OCI-LY7 (cell line): ENCODE measurements around the gene SUSD3. TPM values are rescaled to one million over a fixed set of nuclear protein-coding genes. Genes with fewer than 3 reads are reported as not detected.

Source experiments
- BruUV-seq: library from RNA; stranded (reverse); fragments of 400-500 nt; replicated peaks from 2 replicates; lab custom pipeline; 2021; lab: Mats Ljungman, UMichigan
- CTCF ChIA-PET: fragments of 300-600 bp; sonication (Branson Sonifier 250); formaldehyde crosslinking; loops from one replicate; lab custom pipeline; 2022; ENCODE audit warnings: antibody characterized with exemption; ENCODE audit not compliant: unreplicated experiment; lab: Charles Lee
- POLR2A ChIA-PET: fragments of 300-600 bp; sonication (Branson Sonifier 250); formaldehyde crosslinking; loops from one replicate; lab custom pipeline; 2022; ENCODE audit warnings: antibody characterized with exemption; lab: Charles Lee
- DNase-seq: peaks from one replicate; pipeline ENCODE4 v3.0.0-alpha.2; 2015; ENCODE audit warnings: low spot score
- H2AFZ ChIP-seq: fragments of 200-600 bp; sonication (generic), shearing (Covaris generic); 2 replicates; pipeline ENCODE4 v1.6.1; 2014; ENCODE audit warnings: mild to moderate bottlenecking, antibody characterized with exemption, low read length, moderate library complexity
- H3K27ac ChIP-seq: fragments of 200-600 bp; sonication (generic); 2 replicates; pipeline ENCODE4 v1.5.1; 2014; ENCODE audit warnings: mixed run types, low read depth, mild to moderate bottlenecking, moderate library complexity, low read length, inconsistent platforms; ENCODE audit not compliant: poor library complexity, severe bottlenecking
- H3K36me3 ChIP-seq: fragments of 200-600 bp; sonication (generic); 2 replicates; pipeline ENCODE4 v1.6.1; 2014; ENCODE audit warnings: mild to moderate bottlenecking, antibody characterized with exemption, low read length, moderate library complexity, mixed read lengths; ENCODE audit not compliant: insufficient read depth
- H3K4me1 ChIP-seq: fragments of 200-600 bp; sonication (generic); 2 replicates; pipeline ENCODE4 v1.5.1; 2014; ENCODE audit warnings: mild to moderate bottlenecking, low read length; ENCODE audit not compliant: insufficient read depth, poor library complexity, severe bottlenecking
- H3K4me2 ChIP-seq: fragments of 200-600 bp; sonication (generic); 2 replicates; pipeline ENCODE4 v1.6.1; 2014; ENCODE audit warnings: mild to moderate bottlenecking, low read length
- H3K4me3 ChIP-seq: fragments of 200-600 bp; sonication (generic); 2 replicates; pipeline ENCODE4 v1.5.1; 2014; ENCODE audit warnings: mild to moderate bottlenecking, low read depth, low read length; ENCODE audit not compliant: poor library complexity, severe bottlenecking
- H3K79me2 ChIP-seq: fragments of 200-600 bp; sonication (generic); 2 replicates; pipeline ENCODE4 v1.6.1; 2016; ENCODE audit warnings: low read depth, mild to moderate bottlenecking, low read length, moderate library complexity, mixed read lengths; ENCODE audit not compliant: insufficient read depth
- H3K9me2 ChIP-seq: fragments of 200-600 bp; sonication (generic); 2 replicates; pipeline ENCODE4 v1.6.1; 2016; ENCODE audit warnings: mild to moderate bottlenecking, low read length, mixed read lengths; ENCODE audit not compliant: insufficient read depth
- H3K9me3 ChIP-seq: fragments of 200-600 bp; sonication (generic); 2 replicates; pipeline ENCODE4 v1.6.1; 2014; ENCODE audit warnings: mild to moderate bottlenecking, mixed run types, low read length, mixed read lengths
- H4K20me1 ChIP-seq: fragments of 200-600 bp; sonication (generic); 2 replicates; pipeline ENCODE4 v1.6.1; 2014; ENCODE audit warnings: mild to moderate bottlenecking, antibody characterized with exemption, low read length, moderate library complexity, mixed read lengths; ENCODE audit not compliant: insufficient read depth
- CTCF ChIP-seq: fragments of 200-600 bp; sonication (generic); conservative IDR thresholded peaks from 2 replicates; pipeline ENCODE4 v1.5.1; 2014; ENCODE audit warnings: mild to moderate bottlenecking, antibody characterized with exemption, low read length, moderate library complexity, mixed read lengths
- EZH2phosphoT487 ChIP-seq: fragments of 200-600 bp; sonication (generic); IDR thresholded peaks from 2 replicates; pipeline ENCODE4 v1.6.1; 2018; ENCODE audit warnings: low read depth, borderline replicate concordance, mild to moderate bottlenecking, mixed run types, antibody characterized with exemption, low read length, moderate library complexity, mixed read lengths
- intact Hi-C: fragments of 100-400 bp; cut with micrococcal nuclease; formaldehyde crosslinking; loops from one replicate; pipeline ENCODE4 v1.10.0; 2022; ENCODE audit not compliant: unreplicated experiment
- total RNA-seq, 2 experiments: library from RNA; depleted of rRNA in 1 of 2; stranded (reverse); fragments of >200 nt in 1 of 2; shearing (Covaris generic) in 1 of 2; gene quantifications; 2 replicates each; pipeline ENCODE4 v1.2.3, GENCODE V29; 2014 to 2022

The SUSD3 gene
- total RNA-seq, 2 experiments from 2014 or later: 94.1 to 201 TPM

DNA sequence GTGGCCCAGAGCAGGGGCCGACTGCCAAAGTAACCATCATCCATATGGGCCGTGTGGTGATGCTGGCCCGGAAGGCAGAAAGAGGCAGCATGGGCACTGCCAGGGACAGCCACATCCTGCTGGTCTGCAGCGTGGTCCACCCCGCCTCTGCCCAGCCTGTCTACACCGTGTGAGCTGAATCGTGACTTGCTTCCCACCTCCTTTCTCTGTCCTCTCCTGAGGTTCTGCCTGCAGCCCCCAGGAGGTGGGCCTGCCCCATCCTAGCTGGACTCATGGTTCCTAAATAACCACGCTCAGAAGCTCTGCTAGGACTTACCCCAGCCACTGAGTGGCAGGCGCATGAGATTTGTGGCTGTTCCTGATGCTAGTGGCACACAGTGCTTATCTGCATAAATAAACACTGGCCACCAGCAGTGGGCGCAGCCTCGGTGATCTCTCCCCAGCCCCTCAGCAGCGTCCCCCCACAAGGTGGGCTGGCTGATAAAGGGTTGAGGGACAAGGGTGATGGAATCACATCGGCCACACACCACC is 22.6 kb upstream of the SUSD3 start:
- Histone ChIP-seq H3K4me1 (no peaks in the 10 kb centered on the region), H4K20me1 (no peaks in the 10 kb centered on the region), H3K27ac (no peak overlapping the region), H2AFZ (no peak overlapping the region), H3K9me3 (no peaks in the 10 kb centered on the region), H3K9me2 (no peaks in the 10 kb centered on the region), H3K4me2 (no peak overlapping the region), H3K36me3 (no peaks in the 10 kb centered on the region), H3K79me2 (no peaks in the 10 kb centered on the region), H3K4me3 (no peak overlapping the region)
- intact Hi-C loops: no loop called here
- POLR2A ChIA-PET: no interaction called here
- CTCF ChIA-PET: no interaction called here
- no TSS peak for BruUV-seq
- no peak for DNase-seq
- no peak; the same call in 1 of the 2 replicates for TF ChIP-seq CTCF
- no peak for TF ChIP-seq EZH2phosphoT487

DNA sequence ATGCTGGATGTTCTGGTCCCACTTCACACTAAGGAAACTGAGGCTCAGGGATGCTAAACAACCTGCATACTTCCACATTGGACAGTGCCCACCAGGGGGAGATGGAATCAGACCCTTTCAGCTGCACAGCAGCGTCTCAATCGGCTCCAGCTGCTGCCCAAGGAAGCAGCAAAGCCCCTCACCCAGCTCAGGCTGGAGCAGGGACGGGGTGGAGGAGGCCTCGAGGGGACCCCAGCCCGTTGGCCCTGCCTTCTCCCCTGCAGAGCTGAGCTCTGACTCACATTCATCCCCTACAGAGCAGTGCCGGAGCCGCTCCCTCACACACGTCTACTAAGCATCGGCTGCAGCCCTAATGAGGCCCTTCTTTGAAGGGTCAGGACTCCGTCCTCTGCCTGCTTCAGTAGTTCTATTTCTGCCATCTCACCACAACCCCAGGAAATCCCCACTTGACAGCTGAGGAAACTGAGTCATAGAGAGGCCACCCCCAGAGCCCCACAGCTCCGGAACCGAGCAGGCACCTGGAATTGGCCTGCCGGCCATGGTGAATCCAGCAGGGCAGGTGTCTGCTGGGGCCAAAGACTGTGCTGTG is 21.5 kb upstream of the SUSD3 start:
- no peaks in the 10 kb centered on the region for H3K79me2 ChIP-seq
- no peak overlapping the region for H3K27ac ChIP-seq
- POLR2A ChIA-PET: interaction anchor here (1.1 kb wide), 1 partner anchor 56 kb away, joined by 3 read pairs; no protein-coding TSS in a partner anchor

More for the DNA sequence above, 21.5 kb upstream of the SUSD3 start:
- H3K4me1 ChIP-seq: peaks cover 4% of the 10 kb centered on the region
- no peaks in the 10 kb centered on the region for H3K36me3 ChIP-seq
- no peak overlapping the region for H3K4me3 ChIP-seq
- no TSS peak for BruUV-seq
- H3K9me3 ChIP-seq: no peaks in the 10 kb centered on the region
- CTCF ChIA-PET: no interaction called here
- H3K4me2 ChIP-seq: no peak overlapping the region
- no peak overlapping the region for H2AFZ ChIP-seq
- TF ChIP-seq CTCF: peak; percentile 39; the same call in 1 of the 2 replicates
- no peak for TF ChIP-seq EZH2phosphoT487
- intact Hi-C loops: no loop called here
- H3K9me2 ChIP-seq: no peaks in the 10 kb centered on the region
- DNase-seq: no peak
- H4K20me1 ChIP-seq: no peaks in the 10 kb centered on the region
